HepG2 (cell line): ENCODE results near the gene PCDHB7.
"Not testable (repeated sequence)": the region's sequence is repeated elsewhere in the genome, so short reads cannot be mapped to it uniquely, and the experiment has no call there.

Source experiments
- ARHGAP35 ChIP-seq: sonication (generic); formaldehyde crosslinking; IDR thresholded peaks from 2 replicates; pipeline ENCODE4 v1.9.0; 2022; ENCODE audit warnings: mild to moderate bottlenecking, inconsistent platforms, moderate library complexity, missing genetic modification reagents, borderline replicate concordance
- BRCA1 ChIP-seq: sonication (generic); formaldehyde crosslinking; IDR thresholded peaks from 2 replicates; pipeline ENCODE4 v1.4.0; 2020; ENCODE audit warnings: missing genetic modification reagents
- CEBPG ChIP-seq: IDR thresholded peaks from 2 replicates; pipeline ENCODE4 v1.6.1; 2016
- CHCHD3 ChIP-seq: sonication (generic); formaldehyde crosslinking; IDR thresholded peaks from 2 replicates; pipeline ENCODE4 v1.8.0; 2022; ENCODE audit warnings: mild to moderate bottlenecking, missing genetic modification reagents, moderate library complexity
- EP300 ChIP-seq, 3 experiments: sonication (generic) in 1 of 3; formaldehyde crosslinking in 1 of 3; IDR thresholded peaks; 2 replicates each; pipeline versions ENCODE4 v1.5.1 to v1.6.1; 2011 to 2020; ENCODE audit warnings: low read depth in 2 of 3, low read length in 2 of 3, borderline replicate concordance in 1 of 3, improper control_type of control experiment in 1 of 3, mild to moderate bottlenecking in 1 of 3, missing genetic modification reagents in 1 of 3, moderate library complexity in 1 of 3
- JUND ChIP-seq: sonication (generic); formaldehyde crosslinking; IDR thresholded peaks from 2 replicates; pipeline ENCODE4 v1.8.0; 2022; ENCODE audit warnings: mild to moderate bottlenecking, missing genetic modification reagents
- POLR2A ChIP-seq, 2 experiments: IDR thresholded peaks; 2 replicates each; pipeline ENCODE4 v1.6.1; 2011; ENCODE audit warnings: low read depth in 2 of 2, low read length in 2 of 2, mild to moderate bottlenecking in 1 of 2, moderate library complexity in 1 of 2; ENCODE audit not compliant: insufficient read depth in 1 of 2
- RNF2 ChIP-seq: fragments of 450-650 bp; conservative IDR thresholded peaks from 2 replicates; pipeline ENCODE4 v1.6.1; 2016; ENCODE audit warnings: low read depth
- TARDBP ChIP-seq: sonication (generic); formaldehyde crosslinking; IDR thresholded peaks from 2 replicates; pipeline ENCODE4 v1.8.0; 2022; ENCODE audit warnings: mild to moderate bottlenecking, missing genetic modification reagents
- TF ChIP-seq, protein P1 (sequence below): IDR thresholded peaks from 2 replicates; pipeline ENCODE4 v1.6.1; 2012; ENCODE audit warnings: inconsistent platforms
- TF ChIP-seq, protein P2 (sequence below): fragments of 450-650 bp; IDR thresholded peaks from 2 replicates; pipeline ENCODE4 v1.6.1; 2016
- TF ChIP-seq, protein P3 (sequence below): sonication (generic); formaldehyde crosslinking; IDR thresholded peaks from 2 replicates; pipeline ENCODE4 v1.5.0; 2020; ENCODE audit warnings: mild to moderate bottlenecking, missing genetic modification reagents, moderate library complexity
- TF ChIP-seq, protein P4 (sequence below): fragments of 450-650 bp; IDR thresholded peaks from 2 replicates; pipeline ENCODE4 v1.6.1; 2017

DNA sequence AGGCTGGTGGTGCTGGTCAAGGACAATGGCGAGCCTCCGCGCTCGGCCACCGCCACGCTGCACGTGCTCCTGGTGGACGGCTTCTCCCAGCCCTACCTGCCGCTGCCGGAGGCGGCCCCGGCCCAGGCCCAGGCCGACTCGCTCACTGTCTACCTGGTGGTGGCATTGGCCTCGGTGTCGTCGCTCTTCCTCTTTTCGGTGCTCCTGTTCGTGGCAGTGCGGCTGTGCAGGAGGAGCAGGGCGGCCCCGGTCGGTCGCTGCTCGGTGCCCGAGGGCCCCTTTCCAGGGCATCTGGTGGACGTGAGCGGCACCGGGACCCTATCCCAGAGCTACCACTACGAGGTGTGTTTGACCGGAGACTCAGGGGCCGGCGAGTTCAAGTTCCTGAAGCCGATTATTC is 35.1 kb upstream of the PCDHB7 start:
- TF ChIP-seq BRCA1 (CRISPR knock-in tag); ARHGAP35 (CRISPR knock-in tag); CHCHD3 (CRISPR knock-in tag); JUND (CRISPR knock-in tag); TARDBP; RNF2; CEBPG; EP300 (IDR thresholded peaks at IDR 0.05; ENCODE audit: low read depth in 2 of 2, low read length in 2 of 2); EP300 (CRISPR knock-in tag; IDR thresholded peaks at IDR 0.05; ENCODE audit: borderline replicate concordance); POLR2A (IDR thresholded peaks at IDR 0.05; ENCODE audit: insufficient read depth in 1 of 2, low read depth in 2 of 2, low read length in 2 of 2): not testable (repeated sequence)
- TF ChIP-seq, protein P1, sequence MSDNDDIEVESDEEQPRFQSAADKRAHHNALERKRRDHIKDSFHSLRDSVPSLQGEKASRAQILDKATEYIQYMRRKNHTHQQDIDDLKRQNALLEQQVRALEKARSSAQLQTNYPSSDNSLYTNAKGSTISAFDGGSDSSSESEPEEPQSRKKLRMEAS = not testable (repeated sequence)
- TF ChIP-seq, protein P2, sequence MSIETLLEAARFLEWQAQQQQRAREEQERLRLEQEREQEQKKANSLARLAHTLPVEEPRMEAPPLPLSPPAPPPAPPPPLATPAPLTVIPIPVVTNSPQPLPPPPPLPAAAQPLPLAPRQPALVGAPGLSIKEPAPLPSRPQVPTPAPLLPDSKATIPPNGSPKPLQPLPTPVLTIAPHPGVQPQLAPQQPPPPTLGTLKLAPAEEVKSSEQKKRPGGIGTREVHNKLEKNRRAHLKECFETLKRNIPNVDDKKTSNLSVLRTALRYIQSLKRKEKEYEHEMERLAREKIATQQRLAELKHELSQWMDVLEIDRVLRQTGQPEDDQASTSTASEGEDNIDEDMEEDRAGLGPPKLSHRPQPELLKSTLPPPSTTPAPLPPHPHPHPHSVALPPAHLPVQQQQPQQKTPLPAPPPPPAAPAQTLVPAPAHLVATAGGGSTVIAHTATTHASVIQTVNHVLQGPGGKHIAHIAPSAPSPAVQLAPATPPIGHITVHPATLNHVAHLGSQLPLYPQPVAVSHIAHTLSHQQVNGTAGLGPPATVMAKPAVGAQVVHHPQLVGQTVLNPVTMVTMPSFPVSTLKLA = not testable (repeated sequence)
- TF ChIP-seq, protein P3, sequence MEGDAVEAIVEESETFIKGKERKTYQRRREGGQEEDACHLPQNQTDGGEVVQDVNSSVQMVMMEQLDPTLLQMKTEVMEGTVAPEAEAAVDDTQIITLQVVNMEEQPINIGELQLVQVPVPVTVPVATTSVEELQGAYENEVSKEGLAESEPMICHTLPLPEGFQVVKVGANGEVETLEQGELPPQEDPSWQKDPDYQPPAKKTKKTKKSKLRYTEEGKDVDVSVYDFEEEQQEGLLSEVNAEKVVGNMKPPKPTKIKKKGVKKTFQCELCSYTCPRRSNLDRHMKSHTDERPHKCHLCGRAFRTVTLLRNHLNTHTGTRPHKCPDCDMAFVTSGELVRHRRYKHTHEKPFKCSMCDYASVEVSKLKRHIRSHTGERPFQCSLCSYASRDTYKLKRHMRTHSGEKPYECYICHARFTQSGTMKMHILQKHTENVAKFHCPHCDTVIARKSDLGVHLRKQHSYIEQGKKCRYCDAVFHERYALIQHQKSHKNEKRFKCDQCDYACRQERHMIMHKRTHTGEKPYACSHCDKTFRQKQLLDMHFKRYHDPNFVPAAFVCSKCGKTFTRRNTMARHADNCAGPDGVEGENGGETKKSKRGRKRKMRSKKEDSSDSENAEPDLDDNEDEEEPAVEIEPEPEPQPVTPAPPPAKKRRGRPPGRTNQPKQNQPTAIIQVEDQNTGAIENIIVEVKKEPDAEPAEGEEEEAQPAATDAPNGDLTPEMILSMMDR (CRISPR knock-in tag) = not testable (repeated sequence)
- TF ChIP-seq, protein P4, sequence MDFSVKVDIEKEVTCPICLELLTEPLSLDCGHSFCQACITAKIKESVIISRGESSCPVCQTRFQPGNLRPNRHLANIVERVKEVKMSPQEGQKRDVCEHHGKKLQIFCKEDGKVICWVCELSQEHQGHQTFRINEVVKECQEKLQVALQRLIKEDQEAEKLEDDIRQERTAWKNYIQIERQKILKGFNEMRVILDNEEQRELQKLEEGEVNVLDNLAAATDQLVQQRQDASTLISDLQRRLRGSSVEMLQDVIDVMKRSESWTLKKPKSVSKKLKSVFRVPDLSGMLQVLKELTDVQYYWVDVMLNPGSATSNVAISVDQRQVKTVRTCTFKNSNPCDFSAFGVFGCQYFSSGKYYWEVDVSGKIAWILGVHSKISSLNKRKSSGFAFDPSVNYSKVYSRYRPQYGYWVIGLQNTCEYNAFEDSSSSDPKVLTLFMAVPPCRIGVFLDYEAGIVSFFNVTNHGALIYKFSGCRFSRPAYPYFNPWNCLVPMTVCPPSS = not testable (repeated sequence)
